HCT116 (cell line): ENCODE results near the gene ZNF235. TPM values are rescaled to one million over a fixed set of nuclear protein-coding genes. Genes with fewer than 3 reads are reported as not detected.

Experiments
- ATAC-seq: fragments of 200-7000 bp; cut with Tn5 transposase; 2 replicates; pipeline ENCODE4 v1.9.1; 2020; ENCODE audit warnings: mild to moderate bottlenecking, moderate library complexity
- BruUV-seq: library from RNA; stranded (reverse); fragments of 400-500 nt; replicated peaks from 2 replicates; lab custom pipeline; 2021; lab: Mats Ljungman, UMichigan
- CTCF ChIA-PET: fragments of 300-600 bp; sonication (Branson Sonifier 250); formaldehyde crosslinking; loops from one replicate; lab custom pipeline; 2021; ENCODE audit warnings: antibody characterized with exemption; lab: Charles Lee
- POLR2A ChIA-PET: fragments of 300-600, 350-600 bp; sonication (Branson Sonifier 250); formaldehyde crosslinking; loops from one replicate; lab custom pipeline; 2021; ENCODE audit warnings: antibody characterized with exemption; lab: Charles Lee
- RAD21 ChIA-PET, 2 experiments: fragments of 300-600 bp; sonication (Branson Sonifier 250); formaldehyde crosslinking; loops; one replicate each; lab custom pipeline; 2023; ENCODE audit warnings: low total read pairs in 2 of 2; ENCODE audit not compliant: uncharacterized antibody in 2 of 2, unreplicated experiment in 2 of 2, low non-redundant PET in 1 of 2; lab: Charles Lee
- DNase-seq: peaks from one replicate; pipeline ENCODE4 v3.0.0-alpha.2; 2010; ENCODE audit warnings: low read depth, low spot score
- H2AFZ ChIP-seq: fragments of 200-600 bp; shearing (Covaris generic), sonication (generic); 2 replicates; pipeline ENCODE4 v1.6.1; 2017; ENCODE audit warnings: low read depth, mixed run types, mixed read lengths, antibody characterized with exemption, low read length; ENCODE audit not compliant: poor library complexity, severe bottlenecking
- H3K27ac ChIP-seq: 2 replicates; pipeline ENCODE4 v1.5.1; 2012; ENCODE audit warnings: low read depth, low read length
- H3K27me3 ChIP-seq: fragments of 200-600 bp; sonication (generic); 2 replicates; pipeline ENCODE4 v1.6.1; 2016; ENCODE audit warnings: mixed run types, low read length, mixed read lengths; ENCODE audit not compliant: insufficient read depth
- H3K36me3 ChIP-seq, 2 experiments: fragments of 200-500 bp in 1 of 2; fragments of 200-600 bp in 1 of 2; sonication (Bioruptor generic) in 1 of 2; sonication (generic) in 1 of 2; 2 replicates each; pipeline versions ENCODE4 v1.5.1 to v1.6.1; 2014 to 2016; ENCODE audit warnings: low read length in 2 of 2, inconsistent platforms in 1 of 2, mixed read lengths in 1 of 2, mixed run types in 1 of 2; ENCODE audit not compliant: insufficient read depth in 2 of 2, control insufficient read depth in 1 of 2
- H3K4me1 ChIP-seq, 2 experiments: fragments of 200-600 bp in 1 of 2; sonication (generic) in 1 of 2; 2 replicates each; pipeline versions ENCODE4 v1.5.1 to v1.6.1; 2012 to 2017; ENCODE audit warnings: low read length in 2 of 2, inconsistent platforms in 1 of 2, mild to moderate bottlenecking in 1 of 2, mixed read lengths in 1 of 2, mixed run types in 1 of 2, moderate library complexity in 1 of 2; ENCODE audit not compliant: insufficient read depth in 2 of 2, control insufficient read depth in 1 of 2
- H3K4me2 ChIP-seq: fragments of 200-600 bp; sonication (generic); 2 replicates; pipeline ENCODE4 v1.6.1; 2017; ENCODE audit warnings: mixed run types, low read length, mixed read lengths
- H3K4me3 ChIP-seq, 2 experiments: fragments of 200-600 bp in 1 of 2; sonication (generic) in 1 of 2; replicated peaks in 1 of 2; 2 replicates each; pipeline ENCODE4 v1.5.1; 2011 to 2016; ENCODE audit warnings: low read length in 2 of 2, control low read depth in 1 of 2, low read depth in 1 of 2, mild to moderate bottlenecking in 1 of 2, mixed read lengths in 1 of 2, mixed run types in 1 of 2
- H3K79me2 ChIP-seq: fragments of 200-600 bp; sonication (generic); 2 replicates; pipeline ENCODE4 v1.6.1; 2017; ENCODE audit warnings: mild to moderate bottlenecking, mixed run types, low read length, moderate library complexity, mixed read lengths; ENCODE audit not compliant: insufficient read depth
- H3K9ac ChIP-seq: fragments of 200-600 bp; sonication (generic); 2 replicates; pipeline ENCODE4 v1.6.1; 2016; ENCODE audit warnings: low read length, mixed read lengths
- H3K9me2 ChIP-seq: fragments of 200-600 bp; sonication (generic), shearing (Covaris generic); 2 replicates; pipeline ENCODE4 v1.6.1; 2017; ENCODE audit warnings: mixed run types, mild to moderate bottlenecking, moderate library complexity; ENCODE audit not compliant: insufficient read depth
- H3K9me3 ChIP-seq, 2 experiments: fragments of 200-500 bp in 1 of 2; fragments of 200-600 bp in 1 of 2; sonication (Bioruptor generic) in 1 of 2; sonication (generic) in 1 of 2; 2 replicates each; pipeline ENCODE4 v1.6.1; 2014 to 2017; ENCODE audit warnings: low read length in 2 of 2, mixed read lengths in 2 of 2, inconsistent platforms in 1 of 2, low read depth in 1 of 2, mild to moderate bottlenecking in 1 of 2, mixed run types in 1 of 2, moderate library complexity in 1 of 2; ENCODE audit not compliant: control insufficient read depth in 1 of 2, insufficient read depth in 1 of 2
- H4K20me1 ChIP-seq: fragments of 200-600 bp; sonication (generic), shearing (Covaris generic); 2 replicates; pipeline ENCODE4 v1.6.1; 2017; ENCODE audit warnings: mixed run types, mild to moderate bottlenecking, moderate library complexity; ENCODE audit not compliant: insufficient read depth
- ATF3 ChIP-seq: IDR thresholded peaks from 2 replicates; pipeline ENCODE4 v1.6.1; 2012
- CTCF ChIP-seq, 3 experiments: fragments of 200-600 bp in 1 of 3; sonication (generic) in 1 of 3; IDR thresholded peaks in 2 of 3; conservative IDR thresholded peaks in 1 of 3; 2 replicates each; pipeline ENCODE4 v1.5.1; 2012 to 2017; ENCODE audit warnings: low read depth in 2 of 3, low read length in 2 of 3, antibody characterized with exemption in 1 of 3, borderline replicate concordance in 1 of 3, control low read depth in 1 of 3, mild to moderate bottlenecking in 1 of 3, mixed read lengths in 1 of 3, mixed run types in 1 of 3, moderate library complexity in 1 of 3; ENCODE audit not compliant: insufficient read depth in 1 of 3
- EGR1 ChIP-seq: IDR thresholded peaks from 2 replicates; pipeline ENCODE4 v1.6.1; 2012; ENCODE audit warnings: low read depth
- FOSL1 ChIP-seq: IDR thresholded peaks from 2 replicates; pipeline ENCODE4 v1.6.1; 2012; ENCODE audit warnings: low read depth
- JUND ChIP-seq: IDR thresholded peaks from 2 replicates; pipeline ENCODE4 v1.6.1; 2012
- POLR2A ChIP-seq: IDR thresholded peaks from 2 replicates; pipeline ENCODE4 v1.7.0; 2011; ENCODE audit warnings: borderline replicate concordance; ENCODE audit not compliant: insufficient read depth, insufficient read length; ENCODE audit errors: extremely low read depth
- RAD21 ChIP-seq: IDR thresholded peaks from 2 replicates; pipeline ENCODE4 v1.6.1; 2012; ENCODE audit warnings: low read depth, mild to moderate bottlenecking
- SIN3A ChIP-seq: IDR thresholded peaks from 2 replicates; pipeline ENCODE4 v1.6.1; 2012; ENCODE audit warnings: low read depth
- SP1 ChIP-seq: IDR thresholded peaks from 2 replicates; pipeline ENCODE4 v1.6.1; 2012; ENCODE audit warnings: low read depth
- TCF7L2 ChIP-seq: IDR thresholded peaks from 2 replicates; pipeline ENCODE4 v1.7.0; 2011; ENCODE audit warnings: borderline replicate concordance, inconsistent platforms; ENCODE audit not compliant: insufficient read depth, insufficient read length; ENCODE audit errors: extremely low read depth
- YY1 ChIP-seq: IDR thresholded peaks from 2 replicates; pipeline ENCODE4 v1.6.1; 2011; ENCODE audit warnings: low read length, low read depth, moderate library complexity, mild to moderate bottlenecking; ENCODE audit not compliant: insufficient replicate concordance; ENCODE audit errors: extremely low read depth
- ZBTB33 ChIP-seq: IDR thresholded peaks from 2 replicates; pipeline ENCODE4 v1.6.1; 2011; ENCODE audit warnings: mild to moderate bottlenecking, low read length, moderate library complexity; ENCODE audit not compliant: insufficient replicate concordance; ENCODE audit errors: extremely low read depth
- ZNF274 ChIP-seq: fragments of 200-500 bp; sonication (Bioruptor generic); IDR thresholded peaks from 2 replicates; pipeline ENCODE4 v1.6.1; 2014; ENCODE audit warnings: mild to moderate bottlenecking, low read depth, low read length, inconsistent platforms
- intact Hi-C: fragments of 100-400 bp; cut with micrococcal nuclease; formaldehyde crosslinking; loops from 2 replicates; pipeline ENCODE4 v1.10.0; 2022
- total RNA-seq: library from RNA; stranded (reverse); gene quantifications from one replicate; pipeline ENCODE4 v1.2.1, GENCODE V29; 2021; ENCODE audit not compliant: unreplicated experiment

The ZNF235 gene
- total RNA-seq, 1 experiment from 2014 or later = 5.7 TPM

- intact Hi-C loops = no loop called here
- POLR2A ChIA-PET = no interaction called here
These were observed 27.3 kb upstream of the ZNF235 start for GRCh38 chr19:44332145-44332544.

More at GRCh38 chr19:44332145-44332544, 27.3 kb upstream of the ZNF235 start:
- Histone ChIP-seq H3K4me2 (no peak overlapping the region), H3K4me3 (no peak overlapping the region), H3K36me3 (peaks cover 6 to 36% of the 10 kb centered on the region in 2 experiments), H3K27ac (no peak overlapping the region), H3K9me2 (no peaks in the 10 kb centered on the region), H3K27me3 (no peaks in the 10 kb centered on the region), H3K9me3 (peaks cover 7 to 20% of the 10 kb centered on the region in 2 experiments; a peak in 3 of 4 replicates), H2AFZ (no peak overlapping the region), H3K4me1 (no peaks in the 10 kb centered on the region), H3K79me2 (no peaks in the 10 kb centered on the region), H3K9ac (no peak overlapping the region), H4K20me1 (no peaks in the 10 kb centered on the region)
- BruUV-seq = no TSS peak
- no peak for TF ChIP-seq YY1
- TF ChIP-seq SIN3A = no peak
- TF ChIP-seq RAD21 = no peak
- no peak for TF ChIP-seq ZBTB33
- TF ChIP-seq TCF7L2 = no peak
- no peak for TF ChIP-seq CTCF (IDR thresholded peaks at IDR 0.05 in 2 of 3, conservative IDR thresholded peaks at IDR 0.05 in 1 of 3; ENCODE audit: borderline replicate concordance in 1 of 3, insufficient read depth in 1 of 3, low read depth in 2 of 3, low read length in 2 of 3)
- no peak for TF ChIP-seq FOSL1
- no peak for TF ChIP-seq EGR1
- no peak for TF ChIP-seq POLR2A
- no peak for TF ChIP-seq JUND
- TF ChIP-seq ZNF274 = no peak
- no peak for TF ChIP-seq SP1
- TF ChIP-seq ATF3 = no peak
- ATAC-seq = no peak
- no peak for DNase-seq
- RAD21 ChIA-PET = no interaction called here
- CTCF ChIA-PET = no interaction called here
